Panc1 (cell line): ENCODE results near the gene TEDC1. TPM values are rescaled to one million over a fixed set of nuclear protein-coding genes. Genes with fewer than 3 reads are reported as not detected.

Experiments used
- ATAC-seq: fragments of 200-7000 bp; cut with Tn5 transposase; 2 replicates; pipeline ENCODE4 v1.9.1; 2020; ENCODE audit warnings: mild to moderate bottlenecking, moderate library complexity
- BruUV-seq: library from RNA; stranded (reverse); fragments of 400-500 nt; replicated peaks from 2 replicates; lab custom pipeline; 2021; lab: Mats Ljungman, UMichigan
- CTCF ChIA-PET: fragments of 300-600 bp; sonication (Branson Sonifier 250); formaldehyde crosslinking; loops from one replicate; lab custom pipeline; 2022; ENCODE audit warnings: antibody characterized with exemption; lab: Charles Lee
- POLR2A ChIA-PET: fragments of 300-600 bp; sonication (Branson Sonifier 250); formaldehyde crosslinking; loops from one replicate; lab custom pipeline; 2022; ENCODE audit warnings: antibody characterized with exemption; lab: Charles Lee
- DNase-seq: peaks from one replicate; pipeline ENCODE4 v3.0.0-alpha.2; 2010; ENCODE audit warnings: low read depth, low spot score
- H3K27ac ChIP-seq: 2 replicates; pipeline ENCODE4 v1.5.1; 2011; ENCODE audit warnings: mild to moderate bottlenecking, low read length, inconsistent platforms
- H3K27me3 ChIP-seq: fragments of 200-500 bp; sonication (Bioruptor generic); 2 replicates; pipeline ENCODE4 v1.6.0; 2014; ENCODE audit warnings: low read length, inconsistent platforms; ENCODE audit not compliant: control insufficient read depth, insufficient read depth
- H3K36me3 ChIP-seq: fragments of 200-500 bp; sonication (Bioruptor generic); 2 replicates; pipeline ENCODE4 v1.5.1; 2014; ENCODE audit warnings: inconsistent platforms, mild to moderate bottlenecking, low read length, moderate library complexity; ENCODE audit not compliant: control insufficient read depth, insufficient read depth
- H3K4me1 ChIP-seq: 2 replicates; pipeline ENCODE4 v1.5.1; 2011; ENCODE audit warnings: inconsistent platforms, mild to moderate bottlenecking, low read length, moderate library complexity; ENCODE audit not compliant: control insufficient read depth, insufficient read depth
- H3K4me3 ChIP-seq, 2 experiments: 2 replicates each; pipeline ENCODE4 v1.5.1; 2011 to 2012; ENCODE audit warnings: low read depth in 2 of 2, low read length in 2 of 2, mild to moderate bottlenecking in 2 of 2, inconsistent platforms in 1 of 2, moderate library complexity in 1 of 2
- H3K9me3 ChIP-seq: fragments of 200-500 bp; sonication (Bioruptor generic); 2 replicates; pipeline ENCODE4 v1.5.1; 2014; ENCODE audit warnings: low read depth, mild to moderate bottlenecking, inconsistent platforms, low read length, moderate library complexity; ENCODE audit not compliant: control insufficient read depth, insufficient read depth
- CTCF ChIP-seq: fragments of 450-650 bp; IDR thresholded peaks from 2 replicates; pipeline ENCODE4 v1.5.1; 2017; ENCODE audit warnings: mild to moderate bottlenecking
- POLR2AphosphoS5 ChIP-seq: IDR thresholded peaks from 2 replicates; pipeline ENCODE4 v1.6.1; 2012; ENCODE audit warnings: mild to moderate bottlenecking, low read depth, low read length, moderate library complexity
- SIN3A ChIP-seq: IDR thresholded peaks from 2 replicates; pipeline ENCODE4 v1.6.1; 2012; ENCODE audit warnings: low read depth, mild to moderate bottlenecking, low read length, moderate library complexity, borderline replicate concordance; ENCODE audit not compliant: insufficient read depth
- TCF7L2 ChIP-seq: IDR thresholded peaks from 2 replicates; pipeline ENCODE4 v1.6.1; 2011; ENCODE audit warnings: mild to moderate bottlenecking, low read depth, low read length, inconsistent platforms
- in situ Hi-C: cut with HindIII; loops from 2 replicates; pipeline ENCODE4 v1.10.0; 2016; ENCODE audit warnings: low sequenced_read_pairs, low pct_unique_long_range_greater_than_20kb
- intact Hi-C: fragments of 100-400 bp; cut with micrococcal nuclease; formaldehyde crosslinking; loops from one replicate; pipeline ENCODE4 v1.10.0; 2022; ENCODE audit not compliant: unreplicated experiment
- total RNA-seq: library from RNA; stranded (reverse); gene quantifications from one replicate; pipeline ENCODE4 v1.2.1, GENCODE V29; 2021; ENCODE audit not compliant: unreplicated experiment
- TF ChIP-seq, protein P1 (sequence below), 2 experiments: IDR thresholded peaks; 2 replicates each; pipeline ENCODE4 v1.6.1; 2011 to 2012; ENCODE audit warnings: low read depth in 2 of 2, control low read depth in 1 of 2, low read length in 1 of 2, mild to moderate bottlenecking in 1 of 2, moderate library complexity in 1 of 2; ENCODE audit not compliant: insufficient read depth in 1 of 2

TEDC1 gene
- total RNA-seq, 1 experiment from 2014 or later: 47.8 TPM

GRCh38 chr14:105529569-105530284, 38.7 kb downstream of the TEDC1 start:
- CTCF ChIA-PET: no interaction called here
- no peaks in the 10 kb centered on the region for H3K9me3 ChIP-seq
- no peaks in the 10 kb centered on the region for H3K4me1 ChIP-seq
- no peak for ATAC-seq
- no peaks in the 10 kb centered on the region for H3K27me3 ChIP-seq
- TF ChIP-seq SIN3A: no peak
- TF ChIP-seq, protein P1, sequence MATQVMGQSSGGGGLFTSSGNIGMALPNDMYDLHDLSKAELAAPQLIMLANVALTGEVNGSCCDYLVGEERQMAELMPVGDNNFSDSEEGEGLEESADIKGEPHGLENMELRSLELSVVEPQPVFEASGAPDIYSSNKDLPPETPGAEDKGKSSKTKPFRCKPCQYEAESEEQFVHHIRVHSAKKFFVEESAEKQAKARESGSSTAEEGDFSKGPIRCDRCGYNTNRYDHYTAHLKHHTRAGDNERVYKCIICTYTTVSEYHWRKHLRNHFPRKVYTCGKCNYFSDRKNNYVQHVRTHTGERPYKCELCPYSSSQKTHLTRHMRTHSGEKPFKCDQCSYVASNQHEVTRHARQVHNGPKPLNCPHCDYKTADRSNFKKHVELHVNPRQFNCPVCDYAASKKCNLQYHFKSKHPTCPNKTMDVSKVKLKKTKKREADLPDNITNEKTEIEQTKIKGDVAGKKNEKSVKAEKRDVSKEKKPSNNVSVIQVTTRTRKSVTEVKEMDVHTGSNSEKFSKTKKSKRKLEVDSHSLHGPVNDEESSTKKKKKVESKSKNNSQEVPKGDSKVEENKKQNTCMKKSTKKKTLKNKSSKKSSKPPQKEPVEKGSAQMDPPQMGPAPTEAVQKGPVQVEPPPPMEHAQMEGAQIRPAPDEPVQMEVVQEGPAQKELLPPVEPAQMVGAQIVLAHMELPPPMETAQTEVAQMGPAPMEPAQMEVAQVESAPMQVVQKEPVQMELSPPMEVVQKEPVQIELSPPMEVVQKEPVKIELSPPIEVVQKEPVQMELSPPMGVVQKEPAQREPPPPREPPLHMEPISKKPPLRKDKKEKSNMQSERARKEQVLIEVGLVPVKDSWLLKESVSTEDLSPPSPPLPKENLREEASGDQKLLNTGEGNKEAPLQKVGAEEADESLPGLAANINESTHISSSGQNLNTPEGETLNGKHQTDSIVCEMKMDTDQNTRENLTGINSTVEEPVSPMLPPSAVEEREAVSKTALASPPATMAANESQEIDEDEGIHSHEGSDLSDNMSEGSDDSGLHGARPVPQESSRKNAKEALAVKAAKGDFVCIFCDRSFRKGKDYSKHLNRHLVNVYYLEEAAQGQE (IDR thresholded peaks at IDR 0.05; ENCODE audit: insufficient read depth in 1 of 2, low read depth in 2 of 2, low read length in 1 of 2): no peak
- TF ChIP-seq TCF7L2: no peak
- no peak for TF ChIP-seq POLR2AphosphoS5
- no peak overlapping the region for H3K4me3 ChIP-seq
- H3K27ac ChIP-seq: no peak overlapping the region
- in situ Hi-C loops: no loop called here
- intact Hi-C loops: no loop called here
- no peak for DNase-seq
- H3K36me3 ChIP-seq: no peaks in the 10 kb centered on the region
- POLR2A ChIA-PET: no interaction called here
- no TSS peak for BruUV-seq

- intact Hi-C loops (no loop called here), in situ Hi-C loops (no loop called here)
- Histone ChIP-seq H3K36me3 (no peaks in the 10 kb centered on the region), H3K4me3 (no peak overlapping the region), H3K9me3 (no peaks in the 10 kb centered on the region), H3K27me3 (no peaks in the 10 kb centered on the region), H3K4me1 (no peaks in the 10 kb centered on the region), H3K27ac (no peak overlapping the region)
- ChIA-PET CTCF (no interaction called here), POLR2A (no interaction called here)
- ATAC-seq (no peak), DNase-seq (no peak)
- no TSS peak for BruUV-seq
- no peak for TF ChIP-seq POLR2AphosphoS5
- TF ChIP-seq, protein P1 (IDR thresholded peaks at IDR 0.05; ENCODE audit: insufficient read depth in 1 of 2, low read depth in 2 of 2, low read length in 1 of 2): no peak
- TF ChIP-seq CTCF: no peak
- TF ChIP-seq SIN3A: no peak
- no peak for TF ChIP-seq TCF7L2
Measured at GRCh38 chr14:105530285-105531087, 39.4 kb downstream of the TEDC1 start.
